ENCODE data around the gene AFAP1.

Gene AFAP1

GRCh38 chr4:7733801-7734650 lies 205.6 kb downstream of the AFAP1 start:
- DNase-seq: no peak

DNA sequence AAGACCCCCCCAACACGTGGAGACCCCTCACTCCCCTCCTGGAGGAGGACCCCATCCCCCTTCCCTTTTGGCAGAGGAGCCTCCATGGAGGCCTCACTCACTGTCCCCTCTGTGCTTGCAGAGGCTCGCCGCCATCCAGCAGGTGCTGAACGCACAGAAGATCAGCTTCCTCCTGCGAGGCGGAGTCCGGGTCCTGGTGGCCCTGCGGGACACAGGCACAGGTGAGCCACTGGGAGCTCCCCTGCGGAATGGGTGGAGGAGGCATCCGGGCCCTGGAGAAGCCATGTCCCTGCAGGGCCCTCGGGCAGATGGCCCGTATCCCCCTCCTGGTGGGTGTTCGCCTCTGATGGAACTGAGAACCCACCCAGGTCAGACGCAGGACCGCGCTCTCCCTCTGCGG lies 206.5 kb downstream of the AFAP1 start:
- no peak for DNase-seq

- no peak for DNase-seq
These were observed 207.4 kb downstream of the AFAP1 start for GRCh38 chr4:7732263-7732662.

DNA sequence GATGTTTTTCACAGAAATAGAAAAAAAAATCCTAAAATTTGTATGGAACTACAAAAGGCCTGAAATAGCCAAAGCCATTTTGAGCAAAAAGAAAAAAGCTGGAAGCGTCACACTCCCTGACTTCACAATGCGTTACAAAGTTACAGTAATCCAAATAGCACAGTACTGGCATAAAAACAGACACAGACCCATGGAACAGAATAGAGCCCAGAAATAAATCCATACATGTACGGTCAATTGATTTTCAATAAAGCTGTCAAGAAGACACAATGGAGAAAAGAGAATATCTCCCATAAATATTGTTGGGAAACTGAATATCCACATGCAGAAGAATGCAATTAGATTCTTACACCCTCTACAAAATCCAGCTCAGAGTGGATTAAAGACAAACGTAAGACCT lies 208.2 kb downstream of the AFAP1 start:
- DNase-seq: no peak

DNA sequence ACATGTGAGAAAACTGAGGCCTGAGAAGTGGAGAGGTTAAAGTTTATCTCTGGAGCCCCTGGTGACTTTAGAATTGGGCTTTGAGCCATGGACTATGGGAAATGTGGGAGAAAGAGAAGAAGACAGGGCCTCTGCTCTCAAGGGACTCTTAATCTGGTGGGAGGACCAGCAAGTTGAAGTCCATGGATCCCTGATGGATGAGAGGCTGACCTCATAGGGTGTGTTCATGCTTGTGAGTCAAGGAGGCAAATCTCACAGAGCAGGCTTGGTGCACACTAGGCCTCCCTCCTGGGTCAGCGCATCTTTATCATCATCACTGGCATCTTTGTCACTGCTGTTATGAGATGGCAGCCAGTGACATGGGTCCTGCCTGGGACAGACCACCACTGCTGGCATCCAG lies 211.9 kb downstream of the AFAP1 start:
- no peak for DNase-seq

DNA sequence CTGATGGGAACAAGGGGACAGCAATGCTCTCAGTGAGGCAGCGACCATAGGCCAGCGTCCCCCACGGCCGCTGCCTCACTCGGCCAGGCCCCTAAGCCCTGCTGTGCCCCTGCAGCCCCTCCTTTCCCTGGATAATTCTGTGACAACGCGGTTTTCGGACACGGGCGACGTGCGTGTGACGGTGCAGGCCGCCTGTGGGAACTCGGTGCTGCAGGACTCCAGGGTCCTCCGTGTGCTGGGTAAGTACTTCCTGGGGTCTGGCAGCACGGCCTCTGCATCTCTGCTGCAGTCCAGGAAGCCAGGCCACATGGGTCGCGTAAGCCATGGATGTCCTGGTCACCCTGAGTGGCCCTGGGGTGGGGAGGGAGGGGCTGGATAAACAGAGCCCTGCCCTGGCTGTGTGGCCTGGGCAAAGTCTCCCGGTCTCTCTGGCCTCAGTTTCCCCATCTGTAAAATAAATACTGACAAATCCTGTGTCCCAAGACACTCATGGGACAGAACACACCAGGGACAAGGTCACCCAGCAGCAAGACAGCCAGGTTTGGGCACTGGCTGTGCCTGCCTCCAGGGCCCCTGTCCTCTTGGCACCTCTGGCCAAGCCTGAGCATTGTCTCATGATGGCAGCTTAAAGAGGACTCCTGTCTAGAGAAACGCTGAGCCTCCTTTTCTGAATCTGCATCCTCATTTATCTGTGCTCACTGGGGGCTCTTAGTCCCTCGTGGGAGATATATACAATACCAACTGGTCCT lies 212.8 kb downstream of the AFAP1 start:
- DNase-seq: no peak

- DNase-seq: no peak
These were observed 213.7 kb downstream of the AFAP1 start for GRCh38 chr4:7725951-7726350.

DNA sequence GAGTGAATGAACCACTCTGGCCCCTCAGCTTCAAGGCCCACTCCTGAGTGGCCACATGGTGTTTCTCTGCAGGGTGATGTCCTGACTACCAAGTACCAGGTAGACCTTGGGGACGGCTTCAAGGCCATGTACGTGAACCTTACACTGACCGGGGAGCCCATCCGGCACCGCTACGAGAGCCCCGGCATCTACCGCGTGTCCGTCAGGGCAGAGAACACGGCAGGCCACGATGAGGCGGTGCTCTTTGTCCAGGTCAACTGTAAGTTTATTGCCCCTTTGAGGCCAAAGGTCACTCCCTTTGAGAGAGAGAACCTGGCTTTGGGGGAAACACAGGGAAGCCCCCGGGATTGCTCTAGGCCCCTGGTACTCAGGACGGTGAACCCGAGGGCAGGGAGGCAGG lies 216.0 kb downstream of the AFAP1 start:
- no peak for DNase-seq

GRCh38 chr4:7722766-7723387 lies 216.8 kb downstream of the AFAP1 start:
- no peak for DNase-seq

GRCh38 chr4:7721984-7722551 lies 217.6 kb downstream of the AFAP1 start:
- DNase-seq: no peak

DNA sequence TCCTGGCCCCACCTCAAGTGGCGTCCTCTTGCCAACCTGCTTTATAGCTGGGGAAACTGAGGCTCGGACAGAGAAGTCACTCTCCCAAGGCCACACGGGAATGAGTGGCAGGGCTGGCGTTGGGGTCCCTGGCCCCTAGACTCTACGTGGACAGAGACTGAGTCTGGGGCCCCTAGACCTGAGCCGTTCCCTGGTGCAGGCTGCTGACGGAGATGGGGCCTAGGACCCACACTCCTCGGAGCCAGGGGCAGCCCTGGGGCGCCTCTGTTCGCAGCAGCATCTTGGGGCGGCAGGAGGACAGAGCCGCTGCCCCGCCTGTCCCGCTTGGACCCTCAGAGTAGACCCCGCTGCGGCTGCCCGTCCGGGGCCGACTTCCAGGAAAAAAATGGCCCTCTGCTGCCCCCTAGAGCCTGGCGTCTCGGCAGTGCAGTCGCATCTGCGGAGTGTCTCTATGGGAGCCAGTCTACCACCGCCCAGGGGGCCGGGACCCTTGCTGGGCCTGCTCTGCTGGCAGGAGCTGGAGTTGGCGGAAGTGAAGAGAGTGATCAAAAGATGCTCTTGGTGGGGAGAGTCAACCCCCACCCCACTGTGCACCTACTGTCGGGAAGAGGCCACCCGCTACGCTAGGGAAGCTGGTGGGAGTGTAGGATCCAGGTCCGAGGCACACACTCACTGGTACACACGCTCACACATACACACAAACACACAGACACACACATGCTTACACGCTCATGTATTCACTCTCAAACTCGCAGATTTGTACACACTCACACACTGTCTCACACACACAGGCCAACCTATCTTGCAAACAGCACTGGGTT lies 220.1 kb downstream of the AFAP1 start:
- peak; percentile 60 to 61 for DNase-seq

- DNase-seq: no peak
These were observed 221.6 kb downstream of the AFAP1 start for GRCh38 chr4:7717946-7718490.

DNA sequence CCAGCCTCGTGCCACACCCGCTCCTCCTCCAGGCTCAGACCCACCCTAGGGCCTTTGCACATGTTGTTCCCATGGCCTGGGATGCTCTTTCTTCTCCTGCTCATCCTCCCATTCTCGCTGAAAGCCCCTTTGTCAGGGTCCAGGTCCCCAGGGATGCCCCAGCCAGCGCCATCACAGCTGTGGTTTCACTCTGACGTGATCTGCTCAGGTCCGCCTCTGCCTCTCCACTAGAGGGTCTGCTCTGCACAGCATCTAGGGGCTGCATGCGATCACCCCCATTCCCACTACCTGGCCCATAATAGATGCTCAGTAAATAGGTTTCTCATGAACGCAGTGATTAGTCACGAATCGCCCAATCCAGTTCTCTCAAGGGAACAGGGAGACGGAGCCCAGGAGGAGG lies 222.5 kb downstream of the AFAP1 start:
- no peak for DNase-seq

- no peak for DNase-seq
These were observed 223.5 kb downstream of the AFAP1 start for GRCh38 chr4:7716010-7716721.

GRCh38 chr4:7715271-7716009 lies 224.2 kb downstream of the AFAP1 start:
- DNase-seq: no peak

GRCh38 chr4:7714738-7715137 lies 224.9 kb downstream of the AFAP1 start:
- no peak for DNase-seq

GRCh38 chr4:7714176-7714575 lies 225.5 kb downstream of the AFAP1 start:
- no peak for DNase-seq

GRCh38 chr4:7713757-7714156 lies 225.9 kb downstream of the AFAP1 start:
- no peak for DNase-seq

- DNase-seq: no peak
These were observed 227.5 kb downstream of the AFAP1 start for GRCh38 chr4:7712021-7712671.

DNA sequence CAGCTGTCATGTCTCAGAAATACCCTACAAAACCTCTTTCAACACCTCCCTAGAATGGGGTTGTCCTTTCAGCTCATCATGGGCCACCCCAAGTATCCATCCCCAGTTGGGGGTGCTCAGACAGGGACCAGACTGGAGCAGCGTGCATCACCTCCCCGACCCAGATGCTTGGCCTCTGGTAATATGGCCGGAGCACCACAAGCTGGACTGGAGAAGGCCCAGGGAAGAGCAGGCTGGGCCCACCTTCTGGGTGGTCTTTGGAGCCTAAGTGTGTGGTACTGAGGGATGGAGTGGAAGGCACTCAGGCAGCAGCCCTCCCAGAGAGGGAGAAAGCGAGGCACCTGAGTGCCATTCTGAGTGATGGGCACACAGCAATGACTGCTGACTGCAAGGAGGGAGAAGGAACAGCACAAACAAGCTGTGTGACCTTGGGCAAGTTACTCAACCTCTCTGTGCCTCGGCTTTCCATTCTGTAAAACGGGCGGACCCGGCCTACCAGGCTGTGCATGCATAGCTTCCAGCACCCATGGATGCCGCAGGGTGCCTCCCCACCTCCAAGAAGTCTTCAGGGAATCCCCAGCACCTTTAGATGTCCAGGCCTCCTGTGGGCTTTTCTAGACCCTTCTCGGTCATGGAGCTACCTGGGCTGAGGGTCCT lies 228.2 kb downstream of the AFAP1 start:
- DNase-seq: no peak
